ENCODE data around the gene IQSEC1. TPM values are rescaled to one million over a fixed set of nuclear protein-coding genes. Genes with fewer than 3 reads are reported as not detected.

IQSEC1 gene
- total and polyA plus RNA-seq, 10 of the 15 experiments (the other 5 are each of a cell fraction or from before 2014, with no cell fraction given) = 0.92 to 55.2 (median 8.5) TPM

GRCh38 chr3:13060341-13060910 is 12.8 kb downstream of the IQSEC1 start:
- ChIA-PET CTCF (interaction anchor here (1.5 kb wide), 1 partner anchor 13 kb away, joined by 3 read pairs; no protein-coding TSS in a partner anchor), SMC1A (ENCODE audit: uncharacterized antibody, unreplicated experiment) (no interaction called here), RAD21 (ENCODE audit: unreplicated experiment) (no interaction called here), POLR2A (no interaction called here)
- Histone ChIP-seq H3K36me3 (ENCODE audit: control insufficient read depth in 2 of 2, insufficient read depth in 2 of 2, low read length in 1 of 2) (no peaks in the 10 kb centered on the region), H3K27ac (ENCODE audit: control insufficient read depth, insufficient read depth) (no peak overlapping the region), H3K4me1 (ENCODE audit: control insufficient read depth, insufficient read depth, low read length) (no peaks in the 10 kb centered on the region), H3K79me2 (ENCODE audit: control insufficient read depth, insufficient read depth, low read length) (peaks cover 4% of the 10 kb centered on the region), H2AFZ (ENCODE audit: control insufficient read depth, low read depth, low read length) (no peak overlapping the region), H3K9ac (ENCODE audit: control insufficient read depth, insufficient read depth, low read length) (no peak overlapping the region), H3K4me3 (no peak overlapping the region), H4K20me1 (ENCODE audit: control insufficient read depth, insufficient read depth) (no peaks in the 10 kb centered on the region), H3K27me3 (replicated peaks in 1 of 2; ENCODE audit: control insufficient read depth in 2 of 2, insufficient read depth in 2 of 2, low read length in 1 of 2) (no peaks in the 10 kb centered on the region), H3K9me3 (replicated peaks; ENCODE audit: control insufficient read depth, insufficient read depth, low read length) (no peaks in the 10 kb centered on the region), H3K4me2 (ENCODE audit: control insufficient read depth, insufficient read depth) (no peak overlapping the region)
- DNase-seq (ENCODE audit: low read depth, low spot score) (no peak), FAIRE-seq (no peak), ATAC-seq (no peak)
- in situ Hi-C loops (cut with MboI) = no loop called here
- WGBS (ENCODE audit: insufficient coverage, insufficient replicate concordance, low lambda C conversion rate, missing lambda C conversion rate) = 72% methylated on average over 16 of the region's 16 CpGs
- BruUV-seq (replicated peaks) = no TSS peak
- intact Hi-C loops (cut with micrococcal nuclease; ENCODE audit: unreplicated experiment) = no loop called here
- TF ChIP-seq TCF7 (IDR thresholded peaks at IDR 0.05; ENCODE audit: borderline replicate concordance) (no peak), PAX5 (IDR thresholded peaks at IDR 0.05; ENCODE audit: borderline replicate concordance, low read depth, low read length) (no peak), ZNF217 (IDR thresholded peaks at IDR 0.05) (no peak), NKRF (conservative IDR thresholded peaks at IDR 0.05) (no peak), NFYB (IDR thresholded peaks at IDR 0.05; ENCODE audit: insufficient read depth, low read depth, low read length) (no peak), MEF2A (IDR thresholded peaks at IDR 0.05; ENCODE audit: insufficient read depth, low read depth, low read length) (no peak), CUX1 (IDR thresholded peaks at IDR 0.05; ENCODE audit: insufficient replicate concordance, low read depth, low read length) (no peak), MAX (IDR thresholded peaks at IDR 0.05; ENCODE audit: low read depth, low read length) (no peak), CBX5 (IDR thresholded peaks at IDR 0.05; ENCODE audit: low read depth) (no peak), ZNF592 (IDR thresholded peaks at IDR 0.05) (no peak), MEF2B (IDR thresholded peaks at IDR 0.05; ENCODE audit: partially characterized antibody, poor library complexity, severe bottlenecking) (no peak), CREB1 (IDR thresholded peaks at IDR 0.05; ENCODE audit: low read depth) (no peak)

Data from GM12878 (cell line).